ENCODE data around the gene LYAR.

GRCh38 chr4:4289055-4289454 lies 899 bp downstream of the LYAR start:
- TF ChIP-seq, protein P1, sequence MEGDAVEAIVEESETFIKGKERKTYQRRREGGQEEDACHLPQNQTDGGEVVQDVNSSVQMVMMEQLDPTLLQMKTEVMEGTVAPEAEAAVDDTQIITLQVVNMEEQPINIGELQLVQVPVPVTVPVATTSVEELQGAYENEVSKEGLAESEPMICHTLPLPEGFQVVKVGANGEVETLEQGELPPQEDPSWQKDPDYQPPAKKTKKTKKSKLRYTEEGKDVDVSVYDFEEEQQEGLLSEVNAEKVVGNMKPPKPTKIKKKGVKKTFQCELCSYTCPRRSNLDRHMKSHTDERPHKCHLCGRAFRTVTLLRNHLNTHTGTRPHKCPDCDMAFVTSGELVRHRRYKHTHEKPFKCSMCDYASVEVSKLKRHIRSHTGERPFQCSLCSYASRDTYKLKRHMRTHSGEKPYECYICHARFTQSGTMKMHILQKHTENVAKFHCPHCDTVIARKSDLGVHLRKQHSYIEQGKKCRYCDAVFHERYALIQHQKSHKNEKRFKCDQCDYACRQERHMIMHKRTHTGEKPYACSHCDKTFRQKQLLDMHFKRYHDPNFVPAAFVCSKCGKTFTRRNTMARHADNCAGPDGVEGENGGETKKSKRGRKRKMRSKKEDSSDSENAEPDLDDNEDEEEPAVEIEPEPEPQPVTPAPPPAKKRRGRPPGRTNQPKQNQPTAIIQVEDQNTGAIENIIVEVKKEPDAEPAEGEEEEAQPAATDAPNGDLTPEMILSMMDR (conservative IDR thresholded peaks at IDR 0.05; ENCODE audit: low read length): no peak
- TF ChIP-seq EZH2phosphoT487 (IDR thresholded peaks at IDR 0.05; ENCODE audit: borderline replicate concordance): no peak
